HG03066 (cell line): ENCODE data around the gene TRPM5.

Experiments
- ATAC-seq: cut with Tn5 transposase; IDR thresholded peaks from one replicate; pipeline ENCODE4 v1.9.1; 2021; ENCODE audit warnings: low read depth; ENCODE audit not compliant: unreplicated experiment

TRPM5 gene

GRCh38 chr11:2409611-2410468 is 34.5 kb downstream of the TRPM5 start:
- ATAC-seq: no peak

- no peak for ATAC-seq
Observed at GRCh38 chr11:2409126-2409525, 35.2 kb downstream of the TRPM5 start.

GRCh38 chr11:2408671-2409070 is 35.6 kb downstream of the TRPM5 start:
- no peak for ATAC-seq

DNA sequence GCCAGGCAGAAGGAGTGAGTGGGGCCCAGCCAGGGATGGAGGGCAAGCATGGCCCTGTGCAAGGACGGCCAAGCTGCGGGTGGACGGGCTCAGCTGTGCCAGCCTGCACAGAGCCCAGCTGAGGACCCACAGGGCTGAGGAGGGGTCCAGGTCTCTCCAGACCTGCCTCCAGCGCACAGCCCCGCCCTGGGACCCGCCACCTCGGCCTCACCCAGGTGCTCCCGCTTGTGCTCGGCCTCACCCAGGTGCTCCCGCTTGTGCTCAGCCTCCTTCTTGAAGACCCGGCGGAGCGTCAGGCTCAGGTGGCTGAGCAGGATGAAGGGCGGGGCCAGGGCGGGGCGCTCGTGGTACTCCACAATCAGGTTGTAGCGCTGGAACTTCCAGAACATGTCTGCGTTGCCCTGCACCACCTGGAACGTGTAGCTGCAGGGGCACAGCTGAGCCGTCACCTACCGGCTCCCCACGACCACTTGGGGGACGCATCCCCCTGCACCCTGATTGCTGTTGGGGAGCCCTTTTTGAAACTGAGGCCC is 37.4 kb downstream of the TRPM5 start:
- no peak for ATAC-seq

DNA sequence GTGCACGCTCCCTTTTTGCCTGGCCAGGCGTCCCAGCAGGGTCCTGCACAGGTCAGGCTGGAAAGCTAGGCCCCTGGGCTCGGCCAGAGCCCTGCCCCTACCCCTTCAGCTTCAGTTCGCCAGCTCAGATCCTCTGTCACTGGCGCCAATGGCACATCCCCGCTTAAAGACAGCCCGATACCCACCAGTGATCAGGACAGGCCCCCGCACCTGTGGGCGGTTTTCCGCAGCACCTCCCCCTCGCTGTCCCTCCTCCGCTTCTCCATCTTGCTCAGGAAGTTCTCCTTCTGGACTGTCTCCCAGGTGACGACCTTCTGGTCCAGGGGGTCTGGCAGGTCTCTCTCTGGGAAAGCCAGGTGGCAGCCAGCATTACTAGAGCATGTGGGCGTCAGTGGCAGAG is 37.9 kb downstream of the TRPM5 start:
- no peak for ATAC-seq

DNA sequence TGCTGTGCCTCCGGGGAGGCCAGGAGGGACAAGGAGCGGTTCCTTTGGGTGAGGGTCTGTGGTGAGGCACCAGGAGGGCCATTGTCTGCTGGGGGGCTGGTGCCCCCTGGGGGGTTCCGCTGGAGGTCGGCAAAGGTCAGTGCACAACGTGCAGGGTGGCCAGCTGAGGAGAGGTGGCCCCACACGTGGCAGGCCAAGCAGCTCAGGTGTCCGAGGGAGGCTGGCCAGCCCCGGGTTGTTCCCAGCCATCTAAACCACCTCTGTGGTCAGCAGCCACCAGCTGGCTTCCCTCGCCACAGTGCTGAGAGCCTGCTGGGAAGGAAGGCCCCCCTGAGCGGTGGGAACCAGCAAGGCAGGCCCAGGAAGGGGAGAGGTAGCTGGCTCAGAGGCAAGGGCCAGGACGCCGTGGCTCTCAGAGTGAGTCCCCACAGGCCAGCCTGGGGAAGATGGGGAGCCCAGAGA is 39.5 kb downstream of the TRPM5 start:
- no peak for ATAC-seq

- no peak for ATAC-seq
Observed at GRCh38 chr11:2402890-2403645, 41.2 kb downstream of the TRPM5 start.

GRCh38 chr11:2402106-2402505 is 42.2 kb downstream of the TRPM5 start:
- no peak for ATAC-seq

GRCh38 chr11:2401436-2401984 is 42.8 kb downstream of the TRPM5 start:
- no peak for ATAC-seq

DNA sequence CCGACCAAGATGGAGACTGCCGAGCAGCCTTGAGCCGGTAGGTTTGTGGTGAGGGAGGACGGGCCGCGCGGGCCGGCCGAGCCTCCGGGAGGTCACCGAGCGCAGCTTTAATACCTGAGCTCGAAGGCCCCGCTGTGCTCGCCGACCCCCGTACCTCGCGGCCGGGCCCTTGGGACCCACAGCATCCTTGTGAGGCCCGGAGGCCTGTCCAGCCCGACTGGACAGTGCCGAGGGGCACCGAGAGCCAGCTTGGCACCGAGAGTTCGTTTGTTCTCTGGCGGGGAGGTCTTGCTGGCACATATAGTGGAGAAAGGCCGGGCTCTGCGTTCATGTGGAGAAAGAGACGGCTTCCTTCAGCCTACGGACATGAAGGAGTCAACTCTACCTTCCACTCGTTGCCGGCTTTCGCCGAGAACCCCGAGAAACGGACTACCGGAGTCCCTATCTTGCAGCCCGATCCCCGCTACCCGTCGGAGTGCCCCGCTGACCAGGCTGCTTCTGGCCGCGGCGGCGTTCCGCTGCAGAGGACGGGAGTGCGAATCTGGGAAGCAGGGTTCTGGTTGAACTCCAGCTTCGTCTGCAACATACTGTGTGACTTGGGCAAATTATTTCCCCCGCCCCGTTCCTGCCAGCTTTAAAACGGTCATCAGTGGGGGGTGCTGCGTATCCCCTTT is 43.4 kb downstream of the TRPM5 start:
- peak; percentile 4 for ATAC-seq

- peak; percentile 85 for ATAC-seq
Observed at GRCh38 chr11:2400069-2400761, 44.1 kb downstream of the TRPM5 start, which contains the start of gene TSSC4. Gene TSSC4, plus strand, starts transcription at chr11:2400750. Its CDS starts 1,884 bp downstream, at chr11:2402634.

DNA sequence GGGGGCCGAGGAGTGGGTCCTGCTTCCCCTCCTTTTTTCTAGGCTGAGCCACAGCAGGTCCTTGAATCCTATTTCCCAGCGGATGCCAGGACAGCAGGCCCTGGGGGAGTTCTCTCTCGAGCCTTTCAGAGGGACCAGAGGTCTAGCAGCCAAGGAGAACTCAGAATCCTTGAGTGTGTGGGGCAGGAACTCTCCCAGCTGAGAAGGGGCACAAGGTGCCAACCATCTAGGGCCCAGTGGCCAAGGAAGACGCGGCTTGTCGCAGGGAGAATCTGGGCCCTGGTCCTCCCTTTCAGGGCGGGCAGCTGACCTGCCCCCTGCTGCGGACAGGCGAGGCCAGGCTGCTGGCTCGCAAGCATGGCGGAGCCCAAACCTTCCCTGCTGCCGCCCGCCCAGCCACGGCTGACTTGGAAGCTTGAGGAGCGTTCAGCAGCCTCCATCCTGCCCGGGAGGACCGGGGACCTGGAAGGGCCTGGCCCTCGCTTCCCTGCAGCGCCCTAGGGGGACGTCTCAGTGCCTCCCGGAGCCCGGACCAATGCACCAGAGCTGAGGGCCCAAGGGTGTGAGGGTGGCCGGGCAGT is 44.7 kb downstream of the TRPM5 start:
- ATAC-seq: no peak

GRCh38 chr11:2398664-2399355 is 45.5 kb downstream of the TRPM5 start:
- no peak for ATAC-seq

DNA sequence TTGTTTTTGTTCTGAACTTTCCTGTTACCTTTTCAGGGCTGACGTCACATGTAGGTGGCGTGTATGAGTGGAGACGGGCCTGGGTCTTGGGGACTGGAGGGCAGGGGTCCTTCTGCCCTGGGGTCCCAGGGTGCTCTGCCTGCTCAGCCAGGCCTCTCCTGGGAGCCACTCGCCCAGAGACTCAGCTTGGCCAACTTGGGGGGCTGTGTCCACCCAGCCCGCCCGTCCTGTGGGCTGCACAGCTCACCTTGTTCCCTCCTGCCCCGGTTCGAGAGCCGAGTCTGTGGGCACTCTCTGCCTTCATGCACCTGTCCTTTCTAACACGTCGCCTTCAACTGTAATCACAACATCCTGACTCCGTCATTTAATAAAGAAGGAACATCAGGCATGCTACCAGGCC is 47.3 kb downstream of the TRPM5 start:
- no peak for ATAC-seq

- no peak for ATAC-seq
Observed at GRCh38 chr11:2396471-2396870, 47.8 kb downstream of the TRPM5 start.

DNA sequence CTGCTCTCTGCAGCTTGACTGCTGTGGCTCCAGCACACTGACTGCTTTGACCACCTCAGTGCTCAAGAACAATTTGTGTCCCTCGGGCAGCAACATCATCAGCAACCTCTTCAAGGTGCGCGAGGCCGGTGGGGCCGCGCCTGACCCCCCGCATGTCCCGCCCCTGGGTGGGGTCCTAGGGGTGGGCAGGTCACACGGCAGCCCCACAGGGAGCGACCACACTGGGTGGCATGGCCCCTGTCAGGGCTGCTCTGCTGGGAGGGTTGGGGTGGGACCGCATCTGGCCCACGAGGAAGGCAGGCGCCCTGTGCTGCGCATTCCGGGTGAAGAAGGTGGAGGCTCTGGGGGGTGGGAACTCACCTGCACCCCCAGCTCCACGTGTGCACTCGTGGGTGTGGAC is 48.5 kb downstream of the TRPM5 start:
- ATAC-seq: no peak

- ATAC-seq: no peak
Observed at GRCh38 chr11:2395211-2395730, 49.0 kb downstream of the TRPM5 start.

GRCh38 chr11:2394818-2395105 is 49.6 kb downstream of the TRPM5 start:
- ATAC-seq: no peak
